HUES48 (cell line): ENCODE measurements around the gene CCND2.
A peak's percentile ranks its signal among the peaks of the same experiment; 100 is the strongest.

Experiments used
- H3K27ac ChIP-seq: one replicate; pipeline ENCODE4 v1.7.0; 2013; ENCODE audit warnings: low read depth, low read length, inconsistent platforms
- H3K27me3 ChIP-seq: 2 replicates; pipeline ENCODE4 v1.6.1; 2013; ENCODE audit warnings: mild to moderate bottlenecking, low read length; ENCODE audit not compliant: control insufficient read depth, insufficient read depth
- H3K36me3 ChIP-seq: 2 replicates; pipeline ENCODE4 v1.6.1; 2013; ENCODE audit warnings: low read length; ENCODE audit not compliant: control insufficient read depth, insufficient read depth
- H3K4me1 ChIP-seq: 2 replicates; pipeline ENCODE4 v1.6.1; 2013; ENCODE audit warnings: mild to moderate bottlenecking, low read length; ENCODE audit not compliant: control insufficient read depth, insufficient read depth
- H3K4me3 ChIP-seq: 2 replicates; pipeline ENCODE4 v1.5.1; 2013; ENCODE audit warnings: mild to moderate bottlenecking, low read depth, low read length
- H3K9ac ChIP-seq: 2 replicates; pipeline ENCODE4 v1.6.1; 2013; ENCODE audit warnings: mild to moderate bottlenecking, low read depth, low read length, moderate library complexity
- H3K9me3 ChIP-seq: 2 replicates; pipeline ENCODE4 v1.6.1; 2013; ENCODE audit warnings: low read length; ENCODE audit not compliant: control insufficient read depth, insufficient read depth

The CCND2 gene

GRCh38 chr12:4256043-4256826 is 17.3 kb upstream of the CCND2 start:
- Histone ChIP-seq H3K4me1 (no peaks in the 10 kb centered on the region), H3K9ac (no peak overlapping the region), H3K36me3 (no peaks in the 10 kb centered on the region), H3K9me3 (no peaks in the 10 kb centered on the region), H3K27me3 (no peaks in the 10 kb centered on the region), H3K27ac (no peak overlapping the region), H3K4me3 (no peak overlapping the region)

- no peak overlapping the region for H3K4me3 ChIP-seq
- no peaks in the 10 kb centered on the region for H3K36me3 ChIP-seq
- H3K4me1 ChIP-seq: no peaks in the 10 kb centered on the region
- H3K9me3 ChIP-seq: no peaks in the 10 kb centered on the region
- H3K27ac ChIP-seq: no peak overlapping the region
- H3K9ac ChIP-seq: no peak overlapping the region
- no peaks in the 10 kb centered on the region for H3K27me3 ChIP-seq
Measured at GRCh38 chr12:4257442-4257841, 16.1 kb upstream of the CCND2 start.

GRCh38 chr12:4259099-4259498 is 14.5 kb upstream of the CCND2 start:
- no peak overlapping the region for H3K27ac ChIP-seq
- no peak overlapping the region for H3K4me3 ChIP-seq
- H3K4me1 ChIP-seq: no peaks in the 10 kb centered on the region
- no peaks in the 10 kb centered on the region for H3K36me3 ChIP-seq
- H3K9me3 ChIP-seq: no peaks in the 10 kb centered on the region
- no peaks in the 10 kb centered on the region; the same call in 1 of the 2 replicates for H3K27me3 ChIP-seq
- H3K9ac ChIP-seq: no peak overlapping the region

GRCh38 chr12:4261655-4262054 is 11.9 kb upstream of the CCND2 start:
- no peaks in the 10 kb centered on the region for H3K36me3 ChIP-seq
- H3K9ac ChIP-seq: no peak overlapping the region
- H3K27me3 ChIP-seq: peaks cover 6% of the 10 kb centered on the region; the same call in 1 of the 2 replicates
- H3K27ac ChIP-seq: no peak overlapping the region
- no peaks in the 10 kb centered on the region for H3K4me1 ChIP-seq
- no peaks in the 10 kb centered on the region for H3K9me3 ChIP-seq
- H3K4me3 ChIP-seq: no peak overlapping the region

- Histone ChIP-seq H3K27me3 (peaks cover 32% of the 10 kb centered on the region), H3K27ac (no peak overlapping the region)
Measured at GRCh38 chr12:4265280-4265679, 8.3 kb upstream of the CCND2 start.

GRCh38 chr12:4266990-4267389 is 6.6 kb upstream of the CCND2 start:
- no peak overlapping the region for H3K27ac ChIP-seq
- peaks cover 48% of the 10 kb centered on the region for H3K27me3 ChIP-seq
- H3K36me3 ChIP-seq: no peaks in the 10 kb centered on the region
- H3K4me3 ChIP-seq: no peak overlapping the region
- peaks cover 15% of the 10 kb centered on the region for H3K4me1 ChIP-seq
- H3K9ac ChIP-seq: no peak overlapping the region
- H3K9me3 ChIP-seq: no peaks in the 10 kb centered on the region

More at GRCh38 chr12:4265280-4265679, 8.3 kb upstream of the CCND2 start:
- H3K9me3 ChIP-seq: no peaks in the 10 kb centered on the region
- H3K9ac ChIP-seq: no peak overlapping the region
- H3K4me3 ChIP-seq: no peak overlapping the region
- H3K36me3 ChIP-seq: no peaks in the 10 kb centered on the region
- peaks cover 15% of the 10 kb centered on the region for H3K4me1 ChIP-seq

DNA sequence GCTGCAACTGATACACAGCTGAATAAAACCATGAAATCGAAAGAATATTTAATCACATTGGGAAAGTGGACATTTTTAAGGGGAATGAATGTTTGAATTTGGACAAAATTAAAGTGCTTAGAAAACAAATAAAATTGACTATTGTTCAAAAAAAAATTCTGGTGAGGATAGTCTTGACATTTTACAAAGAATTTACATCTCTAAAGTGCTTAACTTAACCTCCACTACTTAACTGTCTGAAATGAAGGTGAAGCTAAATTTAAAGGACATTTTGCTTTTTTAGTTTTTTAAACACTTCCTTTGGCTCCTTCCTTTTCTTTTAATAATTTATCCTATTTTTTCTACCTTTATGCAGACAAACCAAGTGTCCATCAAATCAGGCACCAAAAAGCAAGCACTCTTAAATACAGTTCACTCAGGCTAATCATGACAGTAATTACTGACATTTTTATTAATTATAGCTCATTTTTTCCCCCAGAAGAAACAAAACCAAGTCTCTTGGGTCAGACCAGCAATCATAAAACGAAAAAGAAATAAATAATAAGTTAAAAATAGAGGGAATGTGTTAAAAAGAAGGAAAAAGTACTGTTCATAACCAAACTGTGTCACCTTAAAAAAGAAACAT is 5.7 kb upstream of the CCND2 start:
- Histone ChIP-seq H3K4me1 (peaks cover 16% of the 10 kb centered on the region), H3K27me3 (peaks cover 55% of the 10 kb centered on the region), H3K9ac (no peak overlapping the region), H3K27ac (no peak overlapping the region), H3K36me3 (no peaks in the 10 kb centered on the region), H3K9me3 (no peaks in the 10 kb centered on the region), H3K4me3 (no peak overlapping the region)

DNA sequence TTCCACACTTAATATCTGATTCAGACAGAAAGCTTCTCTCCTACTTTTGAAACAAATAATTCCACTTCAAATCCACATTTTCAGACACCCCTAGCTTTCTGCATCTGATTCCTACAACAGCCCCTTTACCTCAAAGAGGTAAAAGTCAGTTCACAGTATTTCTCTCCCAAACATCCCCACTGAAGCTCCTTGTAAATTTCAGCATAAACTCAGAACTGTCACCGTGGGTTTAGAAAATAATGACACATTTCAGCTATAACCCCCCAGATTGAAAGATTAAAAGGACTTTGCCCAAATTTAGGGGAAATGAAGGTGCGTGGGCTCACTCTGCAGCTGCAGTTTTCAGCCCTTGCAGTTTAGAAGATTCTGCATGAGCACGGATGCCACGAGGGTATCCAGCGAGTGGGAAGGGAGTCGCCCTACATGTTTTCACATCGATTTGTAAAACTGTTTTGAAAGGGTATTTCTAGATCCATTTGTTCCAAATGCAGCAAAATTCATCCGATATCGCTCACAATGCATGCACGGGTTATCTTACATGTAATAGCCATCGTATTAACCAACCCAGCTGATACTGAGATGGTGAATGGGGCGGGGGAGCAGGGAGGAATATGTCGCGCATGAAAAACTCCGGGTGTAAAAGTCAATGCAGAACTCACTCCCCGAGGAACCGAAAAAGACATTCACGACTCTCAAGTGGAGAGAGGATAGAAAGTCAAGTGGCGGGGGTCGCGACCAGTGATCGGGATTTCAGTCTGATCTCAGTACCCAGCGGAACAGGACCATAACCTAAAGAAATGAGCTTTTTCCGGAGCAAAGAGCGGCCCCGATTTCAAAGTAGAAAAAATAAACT is 5.0 kb upstream of the CCND2 start:
- Histone ChIP-seq H3K27ac (peak overlapping the region; percentile 16), H3K4me1 (peaks cover 20% of the 10 kb centered on the region), H3K9ac (no peak overlapping the region), H3K9me3 (no peaks in the 10 kb centered on the region), H3K4me3 (peak overlapping the region; percentile 77), H3K27me3 (peaks cover 62% of the 10 kb centered on the region), H3K36me3 (no peaks in the 10 kb centered on the region)

DNA sequence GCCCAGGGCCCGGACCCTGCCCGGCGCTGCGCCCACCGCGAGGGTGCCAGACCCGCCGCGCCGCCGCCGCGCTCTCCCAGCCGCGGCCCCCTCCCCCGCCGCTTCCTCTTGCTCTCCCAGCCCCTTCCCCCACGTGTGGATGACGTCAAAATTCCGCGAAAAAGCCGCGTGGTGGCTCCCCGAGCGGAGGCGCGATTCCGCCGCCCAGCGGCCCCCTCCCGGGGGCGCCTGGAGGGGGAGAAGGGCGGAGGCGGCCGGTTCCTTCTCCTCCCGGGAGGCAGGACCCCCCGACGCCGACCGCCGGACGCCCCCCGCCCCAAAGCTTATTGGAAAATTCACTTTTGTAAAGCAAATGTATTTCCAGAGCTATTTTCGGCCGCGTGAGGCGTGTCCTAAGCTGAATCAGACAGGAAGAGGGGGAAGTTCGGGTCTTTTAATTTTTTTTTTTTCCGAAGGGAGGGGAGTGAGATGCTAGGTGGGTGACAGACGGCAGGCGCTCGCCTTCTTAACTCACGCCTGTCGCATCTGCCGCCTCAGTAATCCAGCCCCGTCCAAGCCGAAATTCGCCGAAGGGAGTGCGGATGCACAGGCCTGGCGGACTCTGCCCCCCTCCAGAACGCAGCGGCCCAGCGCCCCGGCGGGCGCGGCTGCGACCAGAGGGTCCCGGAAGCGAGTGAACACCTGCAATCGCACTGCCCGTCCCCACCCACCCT is 4.1 kb upstream of the CCND2 start:
- Histone ChIP-seq H3K9ac (no peak overlapping the region), H3K27ac (peak overlapping the region; percentile 57), H3K4me1 (peaks cover 20% of the 10 kb centered on the region), H3K9me3 (no peaks in the 10 kb centered on the region), H3K27me3 (peaks cover 67% of the 10 kb centered on the region), H3K36me3 (no peaks in the 10 kb centered on the region), H3K4me3 (peak overlapping the region; percentile 77)

- no peak overlapping the region for H3K27ac ChIP-seq
- no peaks in the 10 kb centered on the region for H3K9me3 ChIP-seq
- no peak overlapping the region for H3K9ac ChIP-seq
- H3K4me3 ChIP-seq: peak overlapping the region; percentile 77
- peaks cover 67% of the 10 kb centered on the region for H3K27me3 ChIP-seq
- H3K4me1 ChIP-seq: peaks cover 20% of the 10 kb centered on the region
- no peaks in the 10 kb centered on the region for H3K36me3 ChIP-seq
Measured at GRCh38 chr12:4270016-4270830, 3.3 kb upstream of the CCND2 start.
